ENCODE results near the gene TUSC2. TPM values are rescaled to one million over a fixed set of nuclear protein-coding genes. Genes with fewer than 3 reads are reported as not detected.
A peak's percentile ranks its signal among the peaks of the same experiment; 100 is the strongest.

TUSC2 gene
- total and polyA plus RNA-seq, 2 of the 13 experiments (the other 11 are each of a cell fraction or from before 2014, with no cell fraction given): 36.7 to 39.1 TPM

- TF ChIP-seq DRAP1 (CRISPR knock-in tag; IDR thresholded peaks at IDR 0.05) (peak; percentile 82), ZNF44 (CRISPR knock-in tag; IDR thresholded peaks at IDR 0.05) (peak; percentile 83), ONECUT2 (CRISPR knock-in tag; IDR thresholded peaks at IDR 0.05) (no peak), SNAPC4 (CRISPR knock-in tag; IDR thresholded peaks at IDR 0.05) (peak; percentile 89; the same call in 1 of the 2 replicates), ZFP36L1 (CRISPR knock-in tag; IDR thresholded peaks at IDR 0.05) (peak; percentile 88), CCDC6 (CRISPR knock-in tag; IDR thresholded peaks at IDR 0.05) (no peak), ZMAT5 (CRISPR knock-in tag; IDR thresholded peaks at IDR 0.05; ENCODE audit: borderline replicate concordance, low read depth) (no peak), ZBTB8A (CRISPR knock-in tag; IDR thresholded peaks at IDR 0.05; ENCODE audit: borderline replicate concordance, low read depth) (0 out of 2 replicates have a peak, but pooled peaks have one; percentile 43), BHLHE40 (IDR thresholded peaks at IDR 0.05; ENCODE audit: low read length) (no peak), MAF1 (CRISPR knock-in tag; IDR thresholded peaks at IDR 0.05; ENCODE audit: borderline replicate concordance) (peak; percentile 37; the same call in 1 of the 2 replicates), THAP9 (CRISPR knock-in tag; IDR thresholded peaks at IDR 0.05; ENCODE audit: borderline replicate concordance) (peak; percentile 92), PREB (CRISPR knock-in tag; IDR thresholded peaks at IDR 0.05) (no peak), ZFP90 (CRISPR knock-in tag; IDR thresholded peaks at IDR 0.05; ENCODE audit: borderline replicate concordance) (peak; percentile 41; the same call in 1 of the 2 replicates), TBL1XR1 (IDR thresholded peaks at IDR 0.05; ENCODE audit: borderline replicate concordance, low read length, partially characterized antibody) (no peak), TFAP4 (IDR thresholded peaks at IDR 0.05; ENCODE audit: borderline replicate concordance, low read depth) (peak; percentile 83), ZNF431 (CRISPR knock-in tag; IDR thresholded peaks at IDR 0.05; ENCODE audit: borderline replicate concordance, low read depth) (peak; percentile 72)
These were observed 22.7 kb upstream of the TUSC2 start, which contains the start of the genes CYB561D2 and NPRL2 (continued) for GRCh38 chr3:50350527-50351322.

Data from HepG2 (cell line).